Muscle of back (tissue), 11 donors: ENCODE measurements around the gene UBA52. TPM values are rescaled to one million over a fixed set of nuclear protein-coding genes. Genes with fewer than 3 reads are reported as not detected.
A peak's percentile ranks its signal among the peaks of the same experiment; 100 is the strongest.
"Not testable (repeated sequence)": the region's sequence is repeated elsewhere in the genome, so short reads cannot be mapped to it uniquely, and the experiment has no call there.

ENCODE experiments used
- DNase-seq, 3 donors: peaks; one replicate each; pipeline versions ENCODE4 v3.0.0 to v3.0.0-alpha.2; 2013
- polyA plus RNA-seq, 10 donors: library from polyadenylated mRNA; unstranded; fragments of 120-200 nt; gene quantifications; one replicate each; pipeline ENCODE4 v1.2.1, GENCODE V29; 2013; ENCODE audit not compliant: insufficient read length in 10 of 10

UBA52 gene
- polyA plus RNA-seq, 10 donors, result 951 to 1,390 (median 1,097) TPM

DNA sequence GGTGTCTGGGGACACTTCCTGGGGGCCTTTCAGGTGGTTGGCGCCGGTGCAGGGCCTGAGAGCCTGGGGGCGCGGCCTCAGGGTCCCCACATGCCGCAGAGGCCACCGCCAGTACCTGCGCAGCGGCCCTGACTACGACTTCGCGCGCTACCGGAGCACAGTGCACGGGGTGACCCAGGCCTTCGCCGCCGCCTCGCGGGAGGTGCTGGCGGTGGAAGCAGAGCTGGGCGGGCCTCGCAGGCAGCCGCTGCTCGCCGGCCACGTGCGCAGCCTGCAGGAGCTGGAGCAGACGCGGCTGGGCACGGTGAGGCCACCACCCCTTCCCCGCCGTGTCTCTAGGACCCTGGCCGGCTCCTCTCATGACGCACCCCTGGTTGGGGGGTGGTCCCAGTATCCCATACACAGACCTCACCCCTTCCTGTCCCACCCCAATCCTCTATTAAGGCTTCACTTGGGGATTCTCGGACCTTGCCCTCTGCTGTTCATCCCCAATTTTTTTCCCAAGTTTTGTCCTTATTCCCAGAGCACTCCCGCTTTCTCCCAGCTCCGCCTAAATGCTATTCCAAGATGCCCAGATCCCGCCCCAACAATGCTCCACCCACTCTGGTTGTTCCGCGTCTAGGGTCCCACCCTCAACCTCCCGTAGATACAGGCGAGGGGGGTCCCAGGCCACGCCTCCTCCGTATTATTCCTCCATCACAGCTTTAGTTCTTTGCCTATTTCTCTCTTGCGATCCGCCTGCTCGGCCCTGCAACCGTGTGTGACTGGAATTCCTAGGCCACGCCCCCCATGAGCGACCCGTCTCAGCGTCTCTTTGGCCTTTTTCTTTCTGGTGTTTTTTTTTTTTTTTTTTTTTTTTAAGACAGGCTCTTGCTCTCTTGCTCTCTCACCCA lies 18.0 kb downstream of the UBA52 start:
- peak; percentile 54 to 85 (median 62) for DNase-seq

DNA sequence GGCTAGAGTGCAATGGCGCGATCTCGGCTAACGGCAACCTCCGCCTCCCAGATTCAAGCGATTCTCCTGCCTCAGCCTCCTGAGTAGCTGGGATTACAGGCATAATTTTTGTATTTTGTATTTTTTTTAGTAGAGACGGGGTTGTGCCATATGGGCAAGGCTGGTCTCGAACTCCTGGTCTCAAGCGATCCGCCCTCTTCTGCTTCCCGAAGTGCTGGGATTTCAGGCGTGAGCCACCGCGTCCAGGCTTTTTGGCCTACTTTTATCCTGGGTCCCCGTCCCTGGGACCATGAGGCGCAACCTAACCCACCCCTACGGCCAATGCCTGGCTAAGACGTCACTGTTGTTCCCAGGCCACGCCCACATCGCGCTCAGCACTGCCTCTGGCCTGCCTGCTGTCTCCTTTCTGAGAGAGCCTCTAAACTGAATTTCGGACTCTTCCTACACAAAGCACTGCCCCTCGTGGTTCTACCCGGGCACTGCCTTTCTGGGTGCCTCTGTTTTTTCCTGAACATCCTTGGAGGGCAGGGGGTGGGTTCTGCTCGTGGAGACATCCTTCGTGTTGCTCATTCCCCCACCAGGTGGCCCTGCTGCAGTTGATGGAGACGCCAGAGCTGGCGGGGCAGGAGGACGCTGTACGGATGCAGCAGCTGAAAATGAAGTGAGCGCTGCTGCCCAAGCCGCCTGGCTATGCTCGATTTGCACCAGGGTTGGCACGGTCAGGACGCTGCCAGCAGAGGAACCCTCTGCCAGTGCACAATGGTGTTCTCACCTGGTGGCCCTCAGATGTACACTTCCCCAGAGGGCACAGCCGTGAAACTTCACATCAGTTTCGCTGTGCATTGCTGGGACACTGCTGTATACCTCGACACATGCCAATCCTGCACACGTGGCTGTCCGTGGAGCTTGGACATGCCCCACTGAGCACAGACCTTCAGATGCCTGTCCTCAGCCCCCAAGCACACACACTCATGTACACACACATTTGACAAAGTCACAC lies 18.9 kb downstream of the UBA52 start:
- peak; percentile 80 to 93 (median 85) for DNase-seq

DNA sequence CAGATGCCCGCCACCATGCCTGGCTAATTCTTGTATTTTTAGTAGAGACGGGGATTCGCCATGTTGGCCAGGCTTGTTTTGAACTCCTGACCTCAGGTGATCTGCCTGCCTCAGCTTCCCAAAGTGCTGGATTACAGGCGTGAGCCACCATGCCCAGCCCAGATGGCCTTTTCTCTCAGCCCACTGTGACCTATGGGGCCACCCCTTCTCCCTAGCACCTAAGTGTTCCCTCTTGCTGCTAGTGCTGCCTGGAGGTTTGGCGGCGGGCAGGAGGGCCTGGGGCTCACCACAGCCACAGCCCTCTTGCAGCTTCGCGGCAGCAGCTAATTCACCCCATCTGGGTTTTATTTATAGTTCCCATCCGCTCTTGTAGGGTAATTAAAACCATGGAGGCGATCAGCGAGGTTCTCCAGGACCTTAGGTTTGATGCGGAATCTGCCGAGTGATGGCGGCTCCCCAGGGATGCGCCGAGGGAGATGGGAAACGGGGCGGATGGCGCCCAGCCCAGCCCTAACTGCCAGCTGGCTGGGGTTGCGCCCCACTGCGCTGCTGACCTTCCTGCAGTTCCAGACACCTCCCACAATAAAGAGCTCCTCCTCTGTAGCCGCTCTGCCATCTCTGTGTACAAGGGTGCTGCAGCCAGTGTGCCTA lies 20.2 kb downstream of the UBA52 start:
- DNase-seq, result peak in 2 of 3 donors; percentile 26 to 47

DNA sequence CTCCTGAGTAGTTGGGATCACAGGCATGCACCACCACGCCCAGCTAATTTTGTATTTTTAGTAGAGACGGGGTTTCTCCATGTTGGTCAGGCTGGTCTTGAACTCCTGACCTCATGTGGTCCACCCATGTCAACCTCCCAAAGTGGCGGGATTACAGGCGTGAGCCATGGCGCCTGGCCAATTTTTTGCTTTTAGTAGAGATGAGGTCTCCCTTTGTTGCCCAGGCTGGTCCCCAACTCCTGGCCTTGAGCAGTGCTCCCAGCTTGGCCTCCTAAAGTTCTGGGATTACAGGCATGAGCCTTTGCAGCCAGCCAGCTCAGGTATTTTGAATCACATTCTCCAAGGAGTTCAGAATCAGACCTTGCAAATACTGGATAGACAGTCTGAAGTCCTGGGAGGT lies 21.1 kb downstream of the UBA52 start:
- not testable (repeated sequence) for DNase-seq

DNA sequence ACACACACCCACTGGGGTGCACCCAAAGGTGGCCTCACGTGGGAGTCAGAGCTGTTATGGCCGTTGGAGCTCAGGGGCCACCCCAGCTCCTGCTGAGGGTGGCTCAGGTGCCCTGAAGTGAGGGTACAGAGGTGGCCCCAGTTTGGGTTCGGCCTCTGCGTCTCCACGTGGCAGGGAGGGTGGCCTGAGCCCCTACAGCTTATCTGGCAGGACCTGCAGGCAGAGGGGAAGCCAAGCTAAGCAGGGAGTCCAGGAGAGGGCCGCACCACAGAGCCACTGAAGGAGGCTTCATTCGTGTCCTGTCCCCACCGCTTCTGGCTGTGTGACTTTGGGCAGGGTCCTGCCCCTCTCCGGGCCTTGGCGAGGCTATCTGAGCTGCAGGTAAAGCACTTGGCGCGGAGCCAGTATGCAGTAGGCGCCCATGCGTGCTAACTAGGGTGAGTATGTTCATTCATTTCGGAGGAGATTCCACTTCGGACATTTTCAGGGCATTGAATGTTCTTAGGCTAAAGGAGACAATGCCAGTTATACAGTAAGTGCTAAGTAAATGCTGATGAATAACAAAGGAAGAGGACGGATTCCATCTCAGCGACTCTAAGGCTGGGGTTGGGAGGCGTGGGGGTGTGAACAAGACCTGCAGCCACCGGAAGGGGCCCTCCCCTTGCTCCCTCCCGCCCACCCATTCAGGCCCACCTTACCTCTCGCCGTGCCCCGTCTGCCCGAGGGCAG lies 21.9 kb downstream of the UBA52 start:
- DNase-seq, result no peak

DNA sequence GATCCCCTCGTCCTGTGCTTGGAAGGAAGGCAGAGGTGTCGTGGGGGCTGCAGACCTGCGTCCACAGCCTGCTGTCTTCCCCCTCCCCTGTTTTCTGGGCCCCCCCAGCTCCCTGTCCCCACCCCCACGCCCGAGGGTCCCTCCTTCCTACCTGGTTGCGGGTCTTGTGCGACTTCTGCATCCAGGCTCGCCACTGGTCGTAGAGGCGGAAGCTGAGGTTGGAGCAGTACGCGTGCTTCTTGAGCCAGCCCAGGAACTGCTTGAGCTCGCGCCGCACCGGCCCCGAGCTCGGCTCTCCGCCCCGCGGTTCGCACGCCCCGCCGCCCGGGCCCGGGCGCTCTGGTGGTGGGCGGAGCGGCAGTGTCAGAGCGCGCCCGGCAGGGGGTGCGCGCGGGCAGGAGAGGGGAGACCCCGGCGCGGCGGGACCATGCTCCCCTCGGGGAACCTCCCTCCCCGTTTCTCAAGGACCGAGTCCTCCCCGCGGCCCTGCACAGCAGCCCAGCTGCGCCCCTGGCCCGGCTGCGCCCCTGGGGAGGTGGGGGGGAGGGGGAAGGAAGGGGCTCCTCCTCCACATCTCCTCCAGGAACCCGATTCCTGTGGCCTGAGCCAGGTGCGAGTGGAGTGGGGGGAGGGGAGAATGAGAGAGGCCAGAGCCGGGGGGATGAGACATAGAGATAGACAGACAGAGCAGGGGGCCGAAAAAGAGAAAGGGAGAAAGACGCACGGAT lies 22.6 kb downstream of the UBA52 start:
- DNase-seq, result peak; percentile 64 to 94 (median 88)

DNA sequence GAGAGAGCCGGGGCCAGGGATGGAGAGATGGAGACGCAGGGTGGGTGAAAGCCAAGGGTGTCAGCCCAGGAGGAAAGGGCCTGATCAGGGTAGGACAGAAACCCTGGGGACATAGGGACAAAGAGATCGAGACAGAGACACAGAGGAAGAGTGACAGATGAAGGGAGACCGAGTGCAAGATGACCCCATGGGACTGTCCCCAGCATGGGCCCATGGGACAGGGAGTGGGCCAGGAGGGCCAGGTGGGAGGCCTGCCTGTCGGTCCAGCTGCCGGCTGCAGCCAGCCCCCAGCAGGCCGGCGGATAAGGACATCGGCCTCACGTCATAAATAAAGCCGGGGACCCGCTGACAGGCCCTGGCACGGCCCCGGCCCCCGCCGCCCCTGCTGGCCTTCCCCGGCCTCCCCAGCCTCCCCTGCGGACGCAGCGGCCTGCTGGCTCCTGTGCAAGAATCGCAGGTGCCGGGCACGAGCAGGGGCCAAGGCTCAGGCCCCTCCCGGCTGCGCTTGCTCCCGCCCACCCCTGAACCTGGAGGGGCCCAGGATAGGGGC lies 23.2 kb downstream of the UBA52 start:
- DNase-seq, result peak in 2 of 3 donors; percentile 45 to 83

DNA sequence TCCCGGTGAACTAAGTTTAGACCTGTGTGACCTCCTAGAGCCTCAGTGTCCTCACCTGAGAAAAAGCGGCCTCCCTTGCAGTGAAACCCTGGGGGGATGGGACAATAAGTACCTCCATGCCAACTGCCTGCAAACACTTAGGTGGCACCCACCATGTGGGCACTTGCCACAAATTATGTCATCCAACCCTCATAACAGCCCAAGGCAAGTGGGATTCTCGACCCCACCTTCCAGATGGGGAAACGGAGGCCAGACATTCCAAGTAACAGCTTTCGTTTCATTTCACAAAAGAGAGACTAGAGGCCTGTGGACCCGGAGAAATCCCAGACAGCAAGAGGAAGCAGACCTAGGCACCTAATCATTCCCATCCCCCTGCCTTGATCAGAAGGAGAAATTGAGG lies 23.8 kb downstream of the UBA52 start:
- DNase-seq, result peak in 1 of 3 donors; percentile 62

DNA sequence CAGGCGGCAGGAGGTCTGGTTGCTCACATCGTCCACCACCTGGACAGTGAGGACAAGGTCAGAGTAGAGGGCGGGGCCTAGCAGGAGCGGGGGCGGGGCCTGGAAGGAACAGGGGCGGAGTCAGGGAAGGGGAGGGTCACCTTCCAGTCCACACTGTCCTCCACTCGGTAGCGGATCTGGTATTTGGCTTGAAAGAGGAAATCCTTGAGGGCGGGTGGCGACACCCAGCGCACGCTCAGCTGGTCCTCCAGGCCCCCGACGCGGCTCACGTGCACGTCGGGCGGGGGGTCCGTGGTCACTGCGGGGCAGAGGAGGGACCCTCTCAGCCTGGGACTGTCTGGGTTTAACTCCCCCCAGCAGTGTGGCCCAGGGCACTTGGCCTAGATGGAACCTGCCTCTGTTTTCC lies 25.1 kb downstream of the UBA52 start:
- peak in 1 of 3 donors; percentile 53 for DNase-seq

DNA sequence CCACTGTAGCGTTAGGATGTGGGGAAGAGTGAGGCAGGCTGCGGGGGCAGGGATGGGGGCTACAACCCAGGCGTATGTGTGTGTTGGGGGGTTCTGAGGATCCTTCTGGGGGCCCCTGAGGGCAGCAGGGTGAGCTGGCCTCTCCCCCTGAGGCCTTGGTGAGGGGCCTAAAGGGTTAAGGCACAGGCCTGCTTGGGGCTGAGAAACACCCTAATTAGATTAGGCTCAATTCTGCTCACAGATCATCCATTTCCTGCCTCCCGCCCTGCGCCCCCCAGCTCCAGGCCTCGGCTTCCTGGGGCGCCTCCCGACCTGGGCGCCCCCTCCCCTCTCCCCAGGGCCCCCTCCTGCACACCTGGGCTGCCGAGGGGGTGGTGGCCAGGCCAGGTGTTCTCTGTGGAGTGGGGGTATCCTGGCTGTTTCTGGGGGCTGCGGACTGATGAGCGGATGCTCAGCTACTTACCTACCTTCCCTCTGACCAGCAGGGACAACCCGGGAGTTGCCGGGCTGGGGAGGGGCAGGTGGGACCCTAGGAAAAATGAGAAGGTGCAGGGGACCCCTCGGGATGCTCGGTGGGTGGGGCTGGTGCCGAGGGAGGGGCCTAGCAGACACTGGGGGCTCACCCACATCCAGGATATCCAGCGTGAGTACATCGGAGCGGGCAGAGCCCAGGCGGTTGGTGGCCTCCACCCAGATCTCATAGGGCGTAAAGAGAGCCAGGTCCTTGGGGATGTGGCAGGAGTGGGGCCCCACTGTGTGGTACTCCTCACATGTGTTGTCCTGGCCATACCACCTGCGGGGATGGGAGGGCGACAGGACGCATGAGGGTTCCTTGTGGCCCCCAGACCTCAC lies 26.4 kb downstream of the UBA52 start:
- no peak for DNase-seq

DNA sequence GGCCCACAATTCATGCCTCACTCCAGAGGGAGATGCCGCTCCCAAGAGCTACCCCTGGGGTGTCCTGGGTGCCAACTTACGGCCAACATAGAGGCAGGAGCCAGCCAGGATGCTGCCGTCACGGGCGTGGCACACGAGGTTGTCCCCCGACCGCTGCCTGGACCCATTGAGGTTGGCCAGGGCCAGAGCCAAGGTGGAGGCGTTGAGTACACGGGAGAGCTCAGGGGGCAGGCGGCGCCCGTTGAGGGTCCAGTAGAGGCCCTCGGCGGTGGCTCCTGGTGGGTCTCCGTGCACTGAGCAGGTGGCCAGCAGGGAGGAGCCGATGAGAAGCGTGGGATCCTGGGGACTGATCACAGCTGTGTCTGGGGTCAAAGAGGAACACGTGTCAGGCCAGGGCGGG lies 27.8 kb downstream of the UBA52 start:
- DNase-seq, result no peak

DNA sequence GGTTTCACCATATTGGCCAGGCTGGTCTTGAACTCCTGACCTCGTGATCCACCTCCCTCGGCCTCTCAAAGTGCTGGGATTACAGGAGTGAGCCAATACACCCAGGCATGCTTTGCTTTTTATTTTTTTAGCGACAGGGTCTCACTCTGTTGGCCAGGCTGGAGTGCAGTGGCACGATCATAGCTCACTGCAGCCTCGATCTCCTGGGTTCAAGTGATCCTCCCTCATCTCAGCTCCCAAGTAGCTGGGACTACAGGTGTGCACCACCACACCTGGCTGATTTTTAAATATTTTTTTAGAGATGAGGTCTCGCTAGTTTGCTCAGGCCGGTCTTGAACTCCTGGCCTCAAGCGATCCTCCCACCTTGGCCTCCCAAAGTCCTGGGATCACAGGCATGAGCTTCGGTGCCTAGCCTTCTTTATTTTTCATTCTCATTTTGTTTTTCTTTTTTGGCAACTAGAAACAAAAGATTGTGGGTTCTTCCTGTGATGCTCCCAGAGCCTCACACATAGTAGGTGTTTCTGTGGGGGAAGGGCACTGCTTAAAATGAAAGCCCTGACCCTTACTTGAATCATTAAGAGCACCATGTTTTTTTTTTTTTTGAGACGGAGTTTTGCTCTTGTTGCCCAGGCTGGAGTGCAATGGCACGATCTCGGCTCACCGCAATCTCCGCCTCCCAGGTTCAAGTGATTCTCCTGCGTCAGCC lies 29.2 kb downstream of the UBA52 start:
- DNase-seq, result not testable (repeated sequence)

DNA sequence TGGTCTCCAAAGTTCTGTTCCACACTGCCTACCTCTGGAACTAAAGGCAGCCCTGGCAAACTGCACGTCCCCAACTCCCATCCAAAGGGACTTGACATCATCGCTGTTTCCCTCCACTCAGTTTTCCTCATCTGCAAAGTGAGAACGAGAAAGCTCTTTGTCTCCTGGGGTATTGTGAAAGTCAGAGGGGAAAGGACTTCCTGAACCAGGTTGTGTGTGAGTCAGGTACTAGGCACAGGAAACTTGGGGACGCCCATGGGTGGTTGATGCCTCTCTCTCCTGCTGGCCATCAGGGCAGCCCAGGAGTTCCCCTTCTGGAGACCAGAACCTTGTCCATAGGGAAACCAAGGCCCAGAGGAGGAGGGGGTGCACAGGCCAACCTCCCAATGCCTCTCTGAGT lies 30.2 kb downstream of the UBA52 start:
- DNase-seq, result no peak

DNA sequence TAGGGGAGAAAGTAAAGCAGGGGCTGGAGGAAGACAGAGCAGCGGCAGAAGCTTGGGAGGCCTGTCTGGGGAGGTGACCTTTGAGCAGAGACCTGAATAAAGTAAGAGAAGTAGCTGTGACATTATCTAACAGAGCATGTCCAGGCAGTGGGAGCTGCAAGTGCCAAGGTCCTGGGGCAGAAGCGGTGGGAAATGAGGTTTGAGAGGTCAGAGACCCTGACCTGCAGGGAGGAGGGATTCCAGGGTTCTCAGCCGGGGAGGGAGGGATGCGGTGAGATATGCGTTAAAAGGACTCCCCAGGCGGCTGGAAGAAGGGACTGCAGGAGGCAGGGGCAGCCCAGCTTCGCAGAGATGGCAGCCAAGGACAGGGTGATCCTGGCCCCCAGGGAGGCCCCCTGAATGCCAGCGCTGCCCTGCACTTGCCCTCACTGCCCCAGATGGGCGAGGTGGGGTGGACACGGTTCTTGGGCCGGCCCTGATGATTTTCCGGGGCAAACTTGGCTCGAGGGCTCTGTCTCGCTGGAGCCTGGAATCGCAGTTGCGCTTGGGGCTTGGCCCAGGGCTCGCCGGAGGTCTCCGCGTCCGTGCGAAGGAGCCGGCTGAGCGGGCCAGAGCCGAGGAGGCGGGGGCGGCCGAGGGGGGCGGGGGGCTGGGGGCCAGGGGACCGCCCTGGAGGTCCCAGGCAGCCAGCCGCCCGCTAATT lies 31.7 kb downstream of the UBA52 start:
- DNase-seq, result no peak

DNA sequence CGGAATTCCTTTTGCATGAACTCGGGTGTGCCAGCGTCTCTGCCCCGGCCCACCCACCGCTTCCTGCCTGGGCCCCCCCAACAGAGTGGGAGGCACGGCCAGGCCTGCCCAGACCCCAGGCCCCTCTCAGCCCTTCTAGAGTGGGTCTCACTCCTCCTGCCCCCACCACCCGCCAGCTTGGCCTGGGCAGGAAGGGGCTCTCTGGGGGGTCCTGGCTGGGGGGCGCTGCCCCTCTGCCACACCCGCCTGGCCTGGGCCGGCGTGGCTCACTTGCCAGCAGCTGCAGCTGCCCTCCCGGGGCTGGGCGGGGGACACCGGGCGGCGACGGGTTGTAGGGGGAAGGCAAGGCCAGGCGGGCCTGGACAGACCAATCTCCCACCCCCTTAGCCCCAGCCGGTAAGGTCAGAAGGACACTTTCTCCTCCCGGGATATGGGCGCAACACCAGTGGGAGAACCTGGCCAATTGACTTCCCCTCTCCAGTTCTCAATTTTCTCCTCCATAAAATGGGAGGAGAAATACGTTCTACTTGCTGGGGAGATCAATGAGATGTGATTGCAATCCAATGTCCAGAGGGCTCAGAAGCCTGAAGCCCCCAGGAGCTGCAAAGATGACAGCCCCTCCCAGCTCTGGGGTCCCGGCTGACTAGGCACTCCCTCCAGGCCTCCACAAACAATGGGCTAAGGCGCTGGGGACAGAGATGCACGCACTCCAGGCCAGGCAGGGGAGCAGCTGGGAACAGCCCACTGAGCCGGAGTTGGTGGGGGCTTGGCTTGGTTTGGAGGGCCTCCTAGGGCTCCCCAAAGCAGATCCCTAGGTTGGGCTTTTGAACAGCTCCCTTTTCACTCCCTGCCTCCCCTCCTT lies 32.5 kb downstream of the UBA52 start:
- DNase-seq, result no peak

DNA sequence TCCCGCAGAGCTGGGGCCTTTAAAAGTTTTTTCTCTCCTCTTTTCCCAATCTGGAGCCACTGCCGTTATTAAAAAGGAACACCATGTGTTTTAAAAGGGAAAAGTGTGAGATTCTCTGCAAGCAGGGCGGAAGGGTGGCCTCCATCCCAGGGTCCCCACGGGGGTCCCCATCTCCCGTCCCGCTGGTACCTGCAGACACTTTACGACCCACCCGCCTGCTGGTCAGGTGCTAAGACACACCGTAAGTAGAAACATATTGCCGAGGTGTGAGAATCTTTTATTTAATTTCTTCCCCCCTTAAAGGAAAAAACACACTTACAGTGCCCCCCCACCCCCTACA lies 33.1 kb downstream of the UBA52 start:
- DNase-seq, result no peak

DNA sequence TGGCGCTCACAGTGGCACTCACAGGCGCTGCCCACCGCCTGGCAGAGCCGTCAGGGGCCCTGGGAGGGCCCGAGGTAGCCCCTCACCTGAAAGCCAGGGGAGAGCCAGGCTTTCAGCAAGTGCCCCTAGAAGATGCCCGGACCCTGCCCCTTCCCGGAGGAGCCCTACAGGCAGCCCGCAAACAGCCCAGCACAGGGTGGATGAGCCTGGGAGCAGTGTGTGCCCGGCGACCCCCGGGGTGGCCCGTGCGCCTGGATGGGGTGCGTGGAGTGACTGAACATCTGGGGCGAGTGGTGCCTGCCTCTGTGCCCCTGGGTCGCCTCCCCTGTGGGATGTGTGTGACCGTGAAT lies 33.5 kb downstream of the UBA52 start:
- DNase-seq, result no peak
